Measurements from ENCODE around the gene IFI16. TPM values are rescaled to one million over a fixed set of nuclear protein-coding genes. Genes with fewer than 3 reads are reported as not detected.
A peak's percentile ranks its signal among the peaks of the same experiment; 100 is the strongest.

Gene IFI16
- polyA plus RNA-seq, 3 donors, result 64.8 to 99.7 (median 80.1) TPM

GRCh38 chr1:159083013-159083412, 73.3 kb downstream of the IFI16 start:
- Mint-ChIP-seq H3K4me1 (peaks cover 41% of the 10 kb centered on the region), H3K36me3 (peaks cover 0 to 3% of the 10 kb centered on the region in 2 donors), H3K27me3 (ENCODE audit: low read depth in 3 of 3) (no peaks in the 10 kb centered on the region), H3K4me3 (no peak overlapping the region), H3K27ac (peak overlapping the region in 2 of 7 donors; percentile 20 to 85), H3K9me3 (peaks cover 0 to 3% (median 0%) of the 10 kb centered on the region in 7 donors)
- Histone ChIP-seq H3K4me3 (replicated peaks in 1 of 3; ENCODE audit: low read depth in 2 of 3, low read length in 3 of 3) (no peak overlapping the region), H2AFZ (ENCODE audit: insufficient read depth, low read depth, low read length, poor library complexity, severe bottlenecking) (no peak overlapping the region), H4K20me1 (ENCODE audit: insufficient read depth, low read length) (no peaks in the 10 kb centered on the region), H3K4me1 (ENCODE audit: control insufficient read depth in 1 of 2, insufficient read depth in 2 of 2, low read length in 2 of 2) (peaks cover 53 to 68% of the 10 kb centered on the region in 2 donors), H3K79me2 (ENCODE audit: insufficient read depth, low read length) (no peaks in the 10 kb centered on the region), H3K4me2 (replicated peaks; ENCODE audit: extremely low read depth, low read length, poor library complexity, severe bottlenecking) (no peak overlapping the region), H3K27ac (ENCODE audit: low read depth in 1 of 2, low read length in 2 of 2) (no peak overlapping the region), H3K9ac (ENCODE audit: insufficient read depth, low read length, poor library complexity, severe bottlenecking) (no peak overlapping the region), H3K9me3 (replicated peaks in 1 of 2; ENCODE audit: control insufficient read depth in 1 of 2, insufficient read depth in 1 of 2, low read length in 2 of 2) (no peaks in the 10 kb centered on the region), H3K36me3 (replicated peaks in 1 of 2; ENCODE audit: control insufficient read depth in 1 of 2, insufficient read depth in 2 of 2, low read length in 2 of 2) (no peaks in the 10 kb centered on the region), H3K27me3 (ENCODE audit: control insufficient read depth in 2 of 2, insufficient read depth in 2 of 2, low read length in 2 of 2) (no peaks in the 10 kb centered on the region)
- WGBS (ENCODE audit: insufficient coverage), result no CpG with 5 or more reads among the region's 1 CpG
- no peak for TF ChIP-seq CTCF (IDR thresholded peaks at IDR 0.05)
- intact Hi-C loops (cut with micrococcal nuclease), result loop anchor here in 1 of 2 donors (10.0 kb wide), 1 partner anchor 898 kb away; the partner anchor contains the start of gene CD1D
- DNase-seq, result no peak

- Histone ChIP-seq H3K9ac (ENCODE audit: insufficient read depth, low read length, poor library complexity, severe bottlenecking) (no peak overlapping the region), H3K79me2 (ENCODE audit: insufficient read depth, low read length) (no peaks in the 10 kb centered on the region), H3K4me2 (replicated peaks; ENCODE audit: extremely low read depth, low read length, poor library complexity, severe bottlenecking) (peak overlapping the region; percentile 39), H4K20me1 (ENCODE audit: insufficient read depth, low read length) (no peaks in the 10 kb centered on the region), H3K9me3 (replicated peaks in 1 of 2; ENCODE audit: control insufficient read depth in 1 of 2, insufficient read depth in 1 of 2, low read length in 2 of 2) (no peaks in the 10 kb centered on the region), H3K4me1 (ENCODE audit: control insufficient read depth in 1 of 2, insufficient read depth in 2 of 2, low read length in 2 of 2) (peaks cover 57 to 70% of the 10 kb centered on the region in 2 donors), H3K36me3 (replicated peaks in 1 of 2; ENCODE audit: control insufficient read depth in 1 of 2, insufficient read depth in 2 of 2, low read length in 2 of 2) (no peaks in the 10 kb centered on the region), H3K4me3 (replicated peaks in 1 of 3; ENCODE audit: low read depth in 2 of 3, low read length in 3 of 3) (peak overlapping the region in 1 of 3 experiments; percentile 41), H3K27ac (ENCODE audit: low read depth in 1 of 2, low read length in 2 of 2) (peak overlapping the region; percentile 78 to 80), H2AFZ (ENCODE audit: insufficient read depth, low read depth, low read length, poor library complexity, severe bottlenecking) (no peak overlapping the region), H3K27me3 (ENCODE audit: control insufficient read depth in 2 of 2, insufficient read depth in 2 of 2, low read length in 2 of 2) (no peaks in the 10 kb centered on the region)
- Mint-ChIP-seq H3K27ac (no peak overlapping the region), H3K4me1 (peaks cover 42% of the 10 kb centered on the region), H3K9me3 (peaks cover 0 to 3% (median 0%) of the 10 kb centered on the region in 7 donors), H3K36me3 (peaks cover 3% of the 10 kb centered on the region in 2 donors), H3K4me3 (peak overlapping the region in 1 of 2 donors; percentile 3), H3K27me3 (ENCODE audit: low read depth in 3 of 3) (no peaks in the 10 kb centered on the region)
- TF ChIP-seq CTCF (IDR thresholded peaks at IDR 0.05), result no peak
- intact Hi-C loops (cut with micrococcal nuclease), result loop anchor here in 1 of 2 donors (10.0 kb wide), 1 partner anchor 899 kb away; the partner anchor contains the start of gene CD1D
- DNase-seq, result no peak
- WGBS (ENCODE audit: insufficient coverage), result 83% methylated on average over 1 of the region's 3 CpGs
These were observed 74.4 kb downstream of the IFI16 start for GRCh38 chr1:159084152-159084551.
